H1 (cell line): ENCODE results near the gene PFDN5. TPM values are rescaled to one million over a fixed set of nuclear protein-coding genes. Genes with fewer than 3 reads are reported as not detected.
A peak's percentile ranks its signal among the peaks of the same experiment; 100 is the strongest.

Experiments
- CTBP2 ChIP-seq: IDR thresholded peaks from 2 replicates; pipeline ENCODE4 v1.7.0; 2011; ENCODE audit warnings: borderline replicate concordance, mild to moderate bottlenecking, moderate library complexity, mixed read lengths, low read length; ENCODE audit not compliant: insufficient read depth, insufficient read length
- EGR1 ChIP-seq: IDR thresholded peaks from 2 replicates; pipeline ENCODE4 v1.6.1; 2011; ENCODE audit warnings: low read depth, low read length, borderline replicate concordance
- EP300 ChIP-seq, 2 experiments: IDR thresholded peaks; 1 replicate in 1 of 2; 2 replicates in 1 of 2; pipeline ENCODE4 v1.6.1; 2011 to 2012; ENCODE audit warnings: low read depth in 2 of 2, low read length in 2 of 2, mild to moderate bottlenecking in 2 of 2, borderline replicate concordance in 1 of 2, inconsistent platforms in 1 of 2, moderate library complexity in 1 of 2
- EZH2 ChIP-seq: fragments of 200-600 bp; sonication (generic); IDR thresholded peaks from 2 replicates; pipeline ENCODE4 v1.7.1; 2012; ENCODE audit warnings: low read depth, mild to moderate bottlenecking, moderate library complexity, low read length, inconsistent platforms; ENCODE audit not compliant: severe bottlenecking
- GABPA ChIP-seq: IDR thresholded peaks from 2 replicates; pipeline ENCODE4 v1.6.1; 2011; ENCODE audit warnings: mild to moderate bottlenecking, low read length, moderate library complexity, borderline replicate concordance; ENCODE audit not compliant: insufficient read depth
- JUN ChIP-seq: IDR thresholded peaks from 2 replicates; pipeline ENCODE4 v1.6.1; 2011; ENCODE audit warnings: low read depth, mild to moderate bottlenecking, improper control_type of control experiment, low read length
- KDM5A ChIP-seq: fragments of 200-600 bp; IDR thresholded peaks from 2 replicates; pipeline ENCODE4 v1.7.1; 2012; ENCODE audit warnings: mild to moderate bottlenecking, low read length, inconsistent platforms, mixed read lengths
- MAFK ChIP-seq: IDR thresholded peaks from 2 replicates; pipeline ENCODE4 v1.6.1; 2012; ENCODE audit warnings: low read depth, mild to moderate bottlenecking, improper control_type of control experiment, low read length
- NANOG ChIP-seq: IDR thresholded peaks from 2 replicates; pipeline ENCODE4 v1.6.1; 2011; ENCODE audit warnings: low read length, low read depth, mild to moderate bottlenecking, inconsistent platforms; ENCODE audit not compliant: insufficient read depth, poor library complexity, severe bottlenecking
- NRF1 ChIP-seq: IDR thresholded peaks from 2 replicates; pipeline ENCODE4 v1.6.1; 2011; ENCODE audit warnings: mild to moderate bottlenecking, low read depth, low read length, improper control_type of control experiment
- POLR2A ChIP-seq, 2 experiments: IDR thresholded peaks; 1 replicate in 1 of 2; 2 replicates in 1 of 2; pipeline ENCODE4 v1.6.1; 2011; ENCODE audit warnings: low read depth in 2 of 2, low read length in 2 of 2, mild to moderate bottlenecking in 2 of 2; ENCODE audit errors: control extremely low read depth in 1 of 2
- SIN3A ChIP-seq, 2 experiments: IDR thresholded peaks in 1 of 2; conservative IDR thresholded peaks in 1 of 2; 2 replicates each; pipeline ENCODE4 v1.6.1; 2011 to 2012; ENCODE audit warnings: low read length in 2 of 2, improper control_type of control experiment in 1 of 2, low read depth in 1 of 2, mild to moderate bottlenecking in 1 of 2
- SIRT6 ChIP-seq: IDR thresholded peaks from one replicate; pipeline ENCODE4 v1.7.1; 2012; ENCODE audit warnings: low read length, inconsistent platforms
- SP1 ChIP-seq: IDR thresholded peaks from 2 replicates; pipeline ENCODE4 v1.6.1; 2011; ENCODE audit warnings: low read depth, low read length
- SP2 ChIP-seq: IDR thresholded peaks from 2 replicates; pipeline ENCODE4 v1.6.1; 2012; ENCODE audit warnings: mild to moderate bottlenecking, low read length, inconsistent platforms
- SUZ12 ChIP-seq: fragments of 200-600 bp; sonication (generic); IDR thresholded peaks from 2 replicates; pipeline ENCODE4 v1.6.1; 2012; ENCODE audit warnings: mild to moderate bottlenecking, inconsistent platforms, low read length, moderate library complexity, mixed read lengths
- polyA plus RNA-seq, 7 experiments: library from polyadenylated mRNA; depleted of rRNA in 3 of 7; stranded (reverse) in 5 of 7; unstranded in 2 of 7; fragments of >200 nt in 5 of 7; fragments of 200-250 nt in 2 of 7; gene quantifications; 1 replicate in 5 of 7; 2 replicates in 1 of 7; 4 replicates in 1 of 7; pipeline versions ENCODE4 v1.2.1 to v1.2.3, GENCODE V29; 2011 to 2013; ENCODE audit warnings: missing spikeins in 2 of 7, mixed read lengths in 2 of 7
- total RNA-seq: library from RNA; stranded (reverse); fragmentation: NEBNext Ultra II Directional; extraction: Animal tissue kit (Norgen Biotek cat#: 25700); gene quantifications from 2 replicates; pipeline ENCODE4 v1.2.1, GENCODE V29; 2021
- TF ChIP-seq, protein P1 (sequence below), 3 experiments: IDR thresholded peaks; 1 replicate in 2 of 3; 2 replicates in 1 of 3; pipeline versions ENCODE4 v1.5.1 to v1.6.1; 2011; ENCODE audit warnings: low read length in 3 of 3, mild to moderate bottlenecking in 3 of 3, inconsistent platforms in 2 of 3, low read depth in 1 of 3, moderate library complexity in 1 of 3; ENCODE audit not compliant: insufficient read depth in 1 of 3; ENCODE audit errors: control extremely low read depth in 1 of 3
- TF ChIP-seq, protein P2 (sequence below): IDR thresholded peaks from 2 replicates; pipeline ENCODE4 v1.6.1; 2012; ENCODE audit warnings: inconsistent platforms
- TF ChIP-seq, protein P3 (sequence below): IDR thresholded peaks from 2 replicates; pipeline ENCODE4 v1.6.1; 2011; ENCODE audit warnings: low read length, improper control_type of control experiment

PFDN5 gene
- total and polyA plus RNA-seq, 2 of the 8 experiments (the other 6 are each of a cell fraction or from before 2014, with no cell fraction given), result 290 to 630 TPM

DNA sequence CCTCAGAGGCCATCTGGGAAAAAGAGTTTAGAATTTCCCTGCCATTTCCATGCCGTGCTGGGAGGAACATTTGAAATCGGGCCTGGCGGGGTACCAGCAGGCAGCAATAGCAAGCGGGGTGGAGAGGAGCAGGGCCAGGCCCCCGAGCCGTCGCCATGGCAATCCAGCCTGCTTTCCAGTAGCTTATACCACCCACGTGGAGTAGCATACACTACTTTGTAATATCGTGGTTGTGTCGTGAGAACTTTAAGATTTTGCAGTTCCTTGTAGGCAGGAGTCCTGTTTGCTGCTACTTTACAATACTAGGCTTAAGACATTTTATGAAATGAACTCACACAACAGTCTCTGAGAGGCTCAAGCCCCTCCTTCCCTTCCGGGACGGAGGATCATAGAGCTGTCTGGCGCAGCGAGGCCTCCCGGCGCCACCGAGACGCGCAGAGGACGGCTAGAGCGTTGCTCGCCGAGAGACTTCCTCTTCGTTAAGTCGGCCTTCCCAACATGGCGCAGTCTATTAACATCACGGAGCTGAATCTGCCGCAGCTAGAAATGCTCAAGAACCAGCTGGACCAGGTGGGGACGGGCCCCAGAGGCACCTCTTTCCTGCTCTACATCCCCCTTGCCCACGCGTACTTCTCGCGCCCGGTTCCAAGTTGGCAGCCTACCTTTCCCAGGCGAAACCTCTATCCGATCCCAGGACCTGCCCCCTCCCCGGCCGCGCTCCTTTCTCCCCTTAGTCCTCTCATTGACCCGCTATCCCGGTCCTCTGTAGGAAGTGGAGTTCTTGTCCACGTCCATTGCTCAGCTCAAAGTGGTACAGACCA, at the start of gene PFDN5 (continued):
- TF ChIP-seq, protein P1, sequence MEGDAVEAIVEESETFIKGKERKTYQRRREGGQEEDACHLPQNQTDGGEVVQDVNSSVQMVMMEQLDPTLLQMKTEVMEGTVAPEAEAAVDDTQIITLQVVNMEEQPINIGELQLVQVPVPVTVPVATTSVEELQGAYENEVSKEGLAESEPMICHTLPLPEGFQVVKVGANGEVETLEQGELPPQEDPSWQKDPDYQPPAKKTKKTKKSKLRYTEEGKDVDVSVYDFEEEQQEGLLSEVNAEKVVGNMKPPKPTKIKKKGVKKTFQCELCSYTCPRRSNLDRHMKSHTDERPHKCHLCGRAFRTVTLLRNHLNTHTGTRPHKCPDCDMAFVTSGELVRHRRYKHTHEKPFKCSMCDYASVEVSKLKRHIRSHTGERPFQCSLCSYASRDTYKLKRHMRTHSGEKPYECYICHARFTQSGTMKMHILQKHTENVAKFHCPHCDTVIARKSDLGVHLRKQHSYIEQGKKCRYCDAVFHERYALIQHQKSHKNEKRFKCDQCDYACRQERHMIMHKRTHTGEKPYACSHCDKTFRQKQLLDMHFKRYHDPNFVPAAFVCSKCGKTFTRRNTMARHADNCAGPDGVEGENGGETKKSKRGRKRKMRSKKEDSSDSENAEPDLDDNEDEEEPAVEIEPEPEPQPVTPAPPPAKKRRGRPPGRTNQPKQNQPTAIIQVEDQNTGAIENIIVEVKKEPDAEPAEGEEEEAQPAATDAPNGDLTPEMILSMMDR (IDR thresholded peaks at IDR 0.05; ENCODE audit: control extremely low read depth in 1 of 3, insufficient read depth in 1 of 3, low read depth in 1 of 3, low read length in 3 of 3), result no peak
- TF ChIP-seq SUZ12, result no peak
- TF ChIP-seq SIRT6, result no peak
- TF ChIP-seq, protein P2, sequence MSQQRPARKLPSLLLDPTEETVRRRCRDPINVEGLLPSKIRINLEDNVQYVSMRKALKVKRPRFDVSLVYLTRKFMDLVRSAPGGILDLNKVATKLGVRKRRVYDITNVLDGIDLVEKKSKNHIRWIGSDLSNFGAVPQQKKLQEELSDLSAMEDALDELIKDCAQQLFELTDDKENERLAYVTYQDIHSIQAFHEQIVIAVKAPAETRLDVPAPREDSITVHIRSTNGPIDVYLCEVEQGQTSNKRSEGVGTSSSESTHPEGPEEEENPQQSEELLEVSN, result 0 out of 2 replicates have a peak, but pooled peaks have one; percentile 18
- no peak for TF ChIP-seq EP300 (IDR thresholded peaks at IDR 0.05; ENCODE audit: borderline replicate concordance in 1 of 2, low read depth in 2 of 2, low read length in 2 of 2)
- TF ChIP-seq SP2, result peak; percentile 94
- peak; percentile 59; the same call in 1 of the 2 replicates for TF ChIP-seq GABPA
- TF ChIP-seq EGR1, result peak; percentile 89
- TF ChIP-seq CTBP2, result no peak
- peak; percentile 71 to 75; a peak in 2 of 4 replicates for TF ChIP-seq SIN3A (conservative IDR thresholded peaks at IDR 0.05 in 1 of 2, IDR thresholded peaks at IDR 0.05 in 1 of 2; ENCODE audit: low read depth in 1 of 2, low read length in 2 of 2)
- TF ChIP-seq EZH2, result no peak
- no peak for TF ChIP-seq NANOG
- TF ChIP-seq POLR2A (IDR thresholded peaks at IDR 0.05; ENCODE audit: control extremely low read depth in 1 of 2, low read depth in 2 of 2, low read length in 2 of 2), result peak; percentile 34 to 87
- TF ChIP-seq MAFK, result no peak
- peak; percentile 78 for TF ChIP-seq KDM5A
- no peak for TF ChIP-seq NRF1
- TF ChIP-seq, protein P3, sequence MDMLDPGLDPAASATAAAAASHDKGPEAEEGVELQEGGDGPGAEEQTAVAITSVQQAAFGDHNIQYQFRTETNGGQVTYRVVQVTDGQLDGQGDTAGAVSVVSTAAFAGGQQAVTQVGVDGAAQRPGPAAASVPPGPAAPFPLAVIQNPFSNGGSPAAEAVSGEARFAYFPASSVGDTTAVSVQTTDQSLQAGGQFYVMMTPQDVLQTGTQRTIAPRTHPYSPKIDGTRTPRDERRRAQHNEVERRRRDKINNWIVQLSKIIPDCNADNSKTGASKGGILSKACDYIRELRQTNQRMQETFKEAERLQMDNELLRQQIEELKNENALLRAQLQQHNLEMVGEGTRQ, result no peak
- TF ChIP-seq SP1, result no peak
- no peak for TF ChIP-seq JUN
